GM12874 (cell line): Measurements from ENCODE around the gene LIMS2.

Source experiments
- TF ChIP-seq, protein P1 (sequence below): IDR thresholded peaks from 2 replicates; pipeline ENCODE4 v1.5.1; 2011; ENCODE audit warnings: low read depth, mild to moderate bottlenecking, control low read depth, low read length, moderate library complexity; ENCODE audit not compliant: insufficient read depth

Gene LIMS2

DNA sequence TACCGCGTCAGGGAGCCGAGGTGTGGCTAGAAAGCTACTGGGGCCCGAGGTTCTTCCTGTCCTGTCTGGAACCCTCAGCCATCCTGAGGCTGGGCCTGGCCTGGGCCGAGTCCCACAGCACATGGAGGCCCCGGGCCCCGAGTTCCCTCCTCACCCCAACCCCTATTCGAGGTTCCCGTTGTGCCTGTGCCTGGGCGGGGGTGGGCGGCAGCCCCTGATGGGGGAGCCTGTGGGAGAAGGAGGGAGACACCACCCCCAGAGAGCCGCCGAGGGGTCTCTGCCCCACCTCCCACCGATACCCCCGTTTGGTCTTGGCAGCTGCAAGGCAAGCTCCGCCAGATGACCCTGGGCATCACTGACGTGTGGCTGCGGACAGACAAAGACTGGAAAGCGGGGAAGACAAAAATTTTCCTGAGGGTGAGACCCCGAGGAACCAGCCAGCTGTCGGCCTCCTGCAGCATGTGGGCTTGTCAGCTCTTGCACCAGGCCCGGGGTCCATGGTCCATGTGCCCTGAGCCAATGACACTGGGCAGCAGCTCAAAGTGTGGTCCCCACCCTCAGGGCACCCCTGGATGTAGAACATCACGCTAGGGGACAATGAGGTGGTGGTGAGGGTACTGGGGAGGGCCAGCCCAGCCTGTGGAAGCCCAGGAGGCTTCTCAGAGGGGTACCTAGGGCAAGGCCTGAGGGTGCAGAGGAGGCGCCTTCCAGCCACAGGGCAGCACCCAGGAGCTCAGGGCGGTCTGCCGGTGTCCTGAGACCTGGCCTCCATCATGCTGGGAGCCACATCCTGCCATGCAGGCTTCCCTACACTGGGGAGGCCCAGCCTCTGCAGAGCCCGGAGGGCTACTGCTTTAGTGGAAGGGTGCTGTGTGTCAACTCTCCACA lies 81.9 kb downstream of the LIMS2 start:
- TF ChIP-seq, protein P1, sequence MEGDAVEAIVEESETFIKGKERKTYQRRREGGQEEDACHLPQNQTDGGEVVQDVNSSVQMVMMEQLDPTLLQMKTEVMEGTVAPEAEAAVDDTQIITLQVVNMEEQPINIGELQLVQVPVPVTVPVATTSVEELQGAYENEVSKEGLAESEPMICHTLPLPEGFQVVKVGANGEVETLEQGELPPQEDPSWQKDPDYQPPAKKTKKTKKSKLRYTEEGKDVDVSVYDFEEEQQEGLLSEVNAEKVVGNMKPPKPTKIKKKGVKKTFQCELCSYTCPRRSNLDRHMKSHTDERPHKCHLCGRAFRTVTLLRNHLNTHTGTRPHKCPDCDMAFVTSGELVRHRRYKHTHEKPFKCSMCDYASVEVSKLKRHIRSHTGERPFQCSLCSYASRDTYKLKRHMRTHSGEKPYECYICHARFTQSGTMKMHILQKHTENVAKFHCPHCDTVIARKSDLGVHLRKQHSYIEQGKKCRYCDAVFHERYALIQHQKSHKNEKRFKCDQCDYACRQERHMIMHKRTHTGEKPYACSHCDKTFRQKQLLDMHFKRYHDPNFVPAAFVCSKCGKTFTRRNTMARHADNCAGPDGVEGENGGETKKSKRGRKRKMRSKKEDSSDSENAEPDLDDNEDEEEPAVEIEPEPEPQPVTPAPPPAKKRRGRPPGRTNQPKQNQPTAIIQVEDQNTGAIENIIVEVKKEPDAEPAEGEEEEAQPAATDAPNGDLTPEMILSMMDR: no peak

DNA sequence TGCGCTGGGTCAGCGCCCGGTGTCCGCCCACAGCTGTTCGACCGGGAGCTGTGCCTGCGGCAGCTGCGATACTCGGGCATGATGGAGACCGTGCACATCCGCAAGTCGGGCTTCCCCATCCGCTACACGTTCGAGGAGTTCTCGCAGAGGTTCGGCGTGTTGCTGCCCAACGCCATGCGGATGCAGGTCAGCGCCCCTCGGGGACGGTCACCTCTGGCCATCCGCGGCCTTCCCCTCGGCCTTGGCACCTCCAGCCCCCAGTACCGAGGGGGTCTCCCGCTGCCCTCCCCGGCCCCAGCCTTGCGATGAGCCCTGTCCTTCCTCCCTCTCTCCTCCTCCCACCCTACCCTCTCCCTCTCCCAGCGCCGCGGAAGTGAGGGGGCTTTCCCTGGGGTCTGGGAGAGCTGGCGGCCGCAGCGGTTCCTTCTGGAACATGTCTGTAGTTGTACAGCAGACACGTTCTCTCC lies 82.5 kb downstream of the LIMS2 start:
- TF ChIP-seq, protein P1: no peak

DNA sequence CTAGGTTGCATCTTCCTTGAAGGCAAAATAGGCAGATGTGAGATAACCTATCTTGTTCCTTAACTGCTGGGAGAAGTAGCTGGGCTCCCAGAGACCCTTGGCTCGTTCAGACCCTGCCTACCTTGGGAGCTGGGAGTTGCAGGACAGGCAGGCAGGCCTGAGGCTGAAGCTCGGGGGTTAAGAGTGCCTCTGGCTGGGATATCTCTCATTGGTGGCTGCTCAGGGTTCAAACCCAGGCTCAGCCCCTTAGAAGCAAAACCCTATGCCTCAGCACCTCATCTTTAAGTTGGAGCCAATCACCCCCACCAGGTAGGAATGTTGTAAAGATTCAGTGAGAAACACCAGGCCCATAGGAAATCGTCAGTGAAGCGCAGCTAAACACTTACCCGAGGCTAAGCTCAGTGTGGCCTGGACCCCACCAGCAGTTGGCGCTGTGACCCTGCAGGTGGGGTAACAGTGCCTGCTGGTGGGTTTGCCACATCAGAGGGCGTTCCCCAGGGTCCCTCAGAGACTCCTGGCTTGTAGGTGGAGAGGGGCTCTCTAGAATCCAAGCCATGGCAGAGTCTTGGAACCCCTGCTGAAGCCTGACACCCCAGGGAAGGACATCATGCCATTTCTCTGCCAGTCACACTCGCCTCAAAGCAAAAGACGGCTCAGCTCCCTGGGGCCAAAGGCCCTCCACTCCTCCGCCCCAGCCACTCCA lies 84.0 kb downstream of the LIMS2 start:
- TF ChIP-seq, protein P1: peak; percentile 100

DNA sequence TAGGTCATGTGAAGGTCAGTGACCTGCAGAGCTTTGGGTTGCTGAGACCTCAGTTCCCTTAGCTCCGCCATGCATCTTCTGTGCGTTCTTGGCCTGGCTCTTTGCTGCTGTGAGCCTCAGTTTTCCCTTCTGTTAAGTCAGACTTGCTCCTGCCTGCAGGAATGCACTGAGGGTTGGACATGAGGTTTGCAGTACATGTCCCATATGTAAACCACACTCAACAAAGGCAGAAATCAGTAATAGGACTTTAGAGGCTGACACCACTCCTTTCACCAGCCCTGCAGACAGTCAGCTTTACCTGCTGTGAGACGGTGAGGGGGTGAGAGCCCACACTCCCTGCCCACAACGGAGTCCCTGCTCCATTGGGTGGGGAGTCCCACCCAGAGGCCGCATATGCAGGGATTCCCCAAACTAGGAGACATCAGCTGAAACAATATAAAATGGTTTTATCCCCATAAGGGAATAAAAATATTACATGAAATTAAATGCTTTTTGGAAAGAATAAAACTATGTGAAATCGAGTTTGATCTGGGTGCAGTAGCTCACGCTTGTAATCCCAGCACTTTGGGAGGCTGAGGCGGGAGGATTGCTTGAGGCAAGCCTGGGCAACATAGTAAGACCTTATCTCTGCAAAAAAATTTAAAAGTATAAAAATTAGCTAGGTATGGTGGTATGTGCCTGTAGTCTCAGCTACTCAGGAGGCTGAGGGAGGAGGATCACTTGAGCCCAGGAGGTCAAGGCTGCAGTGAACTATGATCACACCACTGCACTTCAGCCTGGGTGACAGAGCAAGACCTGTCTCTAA lies 84.7 kb downstream of the LIMS2 start:
- TF ChIP-seq, protein P1: no peak

DNA sequence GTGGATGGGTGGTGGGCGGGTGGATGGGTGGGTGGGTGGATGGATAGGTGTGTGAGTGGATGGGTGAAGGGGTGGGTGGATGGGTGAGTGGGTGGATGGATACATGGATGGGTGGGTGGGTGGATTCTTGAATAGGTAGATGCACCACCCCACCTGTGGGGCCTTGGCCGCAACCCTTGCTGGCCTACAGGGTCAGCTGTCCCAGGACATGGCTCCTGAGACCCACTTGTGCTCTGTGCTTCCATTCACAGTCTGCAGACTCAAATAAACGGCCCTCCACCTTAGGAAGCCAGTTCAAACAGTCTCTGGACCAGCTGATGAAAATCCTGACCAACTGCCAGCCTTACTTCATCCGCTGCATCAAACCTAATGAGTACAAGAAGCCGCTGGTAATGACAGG lies 85.5 kb downstream of the LIMS2 start:
- TF ChIP-seq, protein P1: no peak

DNA sequence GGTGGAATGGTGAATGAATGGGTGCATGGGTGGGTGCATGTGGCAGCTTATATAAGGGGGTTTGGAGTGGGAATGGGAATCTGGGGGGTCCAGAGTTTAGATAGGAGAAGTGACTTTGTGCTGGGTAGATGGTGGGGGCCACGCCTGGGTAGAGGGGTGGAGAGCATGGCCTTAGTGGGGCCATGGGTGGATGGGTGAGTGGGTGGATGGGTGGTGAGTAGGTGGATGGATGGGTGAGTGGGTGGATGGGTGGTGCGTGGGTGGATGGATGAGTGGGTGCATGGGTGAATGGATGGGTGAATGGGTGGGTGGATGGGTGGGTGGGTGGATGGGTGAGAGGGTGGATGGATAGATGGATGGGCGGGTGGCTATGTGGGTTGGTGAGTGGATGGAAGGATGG lies 86.0 kb downstream of the LIMS2 start:
- TF ChIP-seq, protein P1: no peak
